B cell (primary cell): ENCODE measurements around the gene KRT77. TPM values are rescaled to one million over a fixed set of nuclear protein-coding genes. Genes with fewer than 3 reads are reported as not detected.

Source experiments
- ATAC-seq: fragments of 200-7000 bp; cut with Tn5 transposase; one replicate; pipeline ENCODE4 v1.10.0; 2021; ENCODE audit warnings: low read depth, mild to moderate bottlenecking, moderate number of reproducible peaks, moderate library complexity
- CTCF ChIA-PET: fragments of 350-600 bp; sonication (Branson Sonifier 250); formaldehyde crosslinking; loops from one replicate; lab custom pipeline; 2021; ENCODE audit warnings: antibody characterized with exemption, inconsistent platforms; lab: Charles Lee
- POLR2A ChIA-PET: fragments of 350-600 bp; sonication (Branson Sonifier 250); formaldehyde crosslinking; loops from one replicate; lab custom pipeline; 2021; ENCODE audit warnings: antibody characterized with exemption; lab: Charles Lee
- DNase-seq: peaks from one replicate; pipeline ENCODE4 v3.0.0; 2013
- H2AFZ ChIP-seq: 2 replicates; pipeline ENCODE4 v1.6.1; 2012; ENCODE audit warnings: mild to moderate bottlenecking, low read depth, low read length; ENCODE audit not compliant: insufficient read depth, poor library complexity, severe bottlenecking
- H3K27ac ChIP-seq, 2 donors: 1 replicate in 1 of 2; 2 replicates in 1 of 2; pipeline ENCODE4 v1.5.1; 2012 to 2013; ENCODE audit warnings: low read length in 2 of 2, mild to moderate bottlenecking in 2 of 2, moderate library complexity in 1 of 2
- H3K27me3 ChIP-seq, 4 experiments: fragments of 200-600 bp in 1 of 4; sonication (generic) in 1 of 4; replicated peaks in 1 of 4; 1 replicate in 2 of 4; 2 replicates in 2 of 4; pipeline versions ENCODE4 v1.6.1 to v1.7.0; 2013 to 2016; ENCODE audit warnings: low read length in 3 of 4, mild to moderate bottlenecking in 2 of 4, mixed read lengths in 1 of 4, moderate library complexity in 1 of 4; ENCODE audit not compliant: insufficient read depth in 4 of 4, control insufficient read depth in 3 of 4; ENCODE audit errors: control extremely low read depth in 1 of 4
- H3K36me3 ChIP-seq, 2 experiments: replicated peaks in 1 of 2; 1 replicate in 1 of 2; 2 replicates in 1 of 2; pipeline versions ENCODE4 v1.6.1 to v1.7.1; 2013; ENCODE audit warnings: low read length in 1 of 2; ENCODE audit not compliant: insufficient read depth in 2 of 2, control insufficient read depth in 1 of 2; ENCODE audit errors: control extremely low read depth in 1 of 2, extremely low read depth in 1 of 2
- H3K4me1 ChIP-seq, 2 donors: fragments of 200-600 bp in 1 of 2; sonication (generic) in 1 of 2; 1 replicate in 1 of 2; 2 replicates in 1 of 2; pipeline versions ENCODE4 v1.5.1 to v1.6.1; 2013 to 2017; ENCODE audit warnings: low read length in 2 of 2; ENCODE audit not compliant: control insufficient read depth in 2 of 2, insufficient read depth in 2 of 2
- H3K4me2 ChIP-seq: replicated peaks from 2 replicates; pipeline ENCODE3; 2012; ENCODE audit warnings: mild to moderate bottlenecking, low read depth, low read length; ENCODE audit not compliant: poor library complexity, severe bottlenecking
- H3K4me3 ChIP-seq, 5 experiments: fragments of 200-600 bp in 1 of 5; sonication (generic) in 1 of 5; 1 replicate in 3 of 5; 2 replicates in 2 of 5; pipeline versions ENCODE4 v1.5.1 to v1.7.0; 2011 to 2016; ENCODE audit warnings: low read length in 4 of 5, mild to moderate bottlenecking in 4 of 5, low read depth in 2 of 5, control low read depth in 1 of 5, moderate library complexity in 1 of 5; ENCODE audit not compliant: insufficient read depth in 1 of 5; ENCODE audit errors: control extremely low read depth in 1 of 5, extremely low read depth in 1 of 5
- H3K79me2 ChIP-seq: fragments of 200-600 bp; sonication (generic); one replicate; pipeline ENCODE4 v1.6.0; 2016; ENCODE audit warnings: low read length; ENCODE audit not compliant: control insufficient read depth, insufficient read depth
- H3K9ac ChIP-seq: fragments of 200-600 bp; sonication (generic); 2 replicates; pipeline ENCODE4 v1.6.1; 2017; ENCODE audit warnings: mild to moderate bottlenecking, low read length, moderate library complexity
- H3K9me3 ChIP-seq, 3 donors: one replicate each; pipeline versions ENCODE4 v1.6.1 to v1.7.1; 2013; ENCODE audit warnings: low read length in 2 of 3; ENCODE audit not compliant: control insufficient read depth in 2 of 3, insufficient read depth in 1 of 3; ENCODE audit errors: control extremely low read depth in 1 of 3
- H4K20me1 ChIP-seq: 2 replicates; pipeline ENCODE4 v1.6.0; 2012; ENCODE audit warnings: mild to moderate bottlenecking, low read length; ENCODE audit not compliant: insufficient read depth, control insufficient read depth, poor library complexity, severe bottlenecking
- H3K27ac Mint-ChIP-seq: one replicate; pipeline ENCODE4 v1.8.0; 2021; ENCODE audit warnings: mixed read lengths
- H3K27me3 Mint-ChIP-seq: one replicate; pipeline ENCODE4 v1.8.0; 2021; ENCODE audit warnings: mixed read lengths
- H3K4me1 Mint-ChIP-seq: one replicate; pipeline ENCODE4 v1.8.0; 2021; ENCODE audit warnings: mixed read lengths
- H3K4me3 Mint-ChIP-seq: one replicate; pipeline ENCODE4 v1.8.0; 2021; ENCODE audit warnings: mixed read lengths
- H3K9me3 Mint-ChIP-seq: one replicate; pipeline ENCODE4 v1.8.0; 2022; ENCODE audit warnings: mixed read lengths; ENCODE audit not compliant: insufficient read depth
- EZH2 ChIP-seq: IDR thresholded peaks from 2 replicates; pipeline ENCODE4 v1.6.1; 2012; ENCODE audit warnings: borderline replicate concordance, low read depth, mild to moderate bottlenecking, moderate library complexity, low read length; ENCODE audit not compliant: insufficient read depth, poor library complexity, severe bottlenecking
- WGBS: methylation state at CpG from one replicate; pipeline ENCODE4 v1.1.5; 2013; ENCODE audit warnings: missing lambda C conversion rate; ENCODE audit not compliant: insufficient coverage; 5-methylcytosine and 5-hydroxymethylcytosine counted together
- intact Hi-C: fragments of 100-400 bp; cut with micrococcal nuclease; formaldehyde crosslinking; loops from one replicate; pipeline ENCODE4 v1.10.0; 2022
- polyA plus RNA-seq: library from polyadenylated mRNA; depleted of rRNA; stranded (reverse); fragments of >200 nt; gene quantifications from 2 replicates; pipeline ENCODE4 v1.2.3, GENCODE V29; 2012
- total RNA-seq, 2 donors: library from RNA; stranded (reverse); fragments of 120-200 nt in 1 of 2; gene quantifications; 1 replicate in 1 of 2; 2 replicates in 1 of 2; pipeline versions ENCODE4 v1.2.3 to v1.2.4, GENCODE V29; 2013 to 2022
- TF ChIP-seq, protein P1 (sequence below): fragments of 200-600 bp; IDR thresholded peaks from one replicate; pipeline ENCODE4 v1.8.0; 2022; ENCODE audit warnings: antibody characterized with exemption, mild to moderate bottlenecking

KRT77 gene
- total and polyA plus RNA-seq, 2 donors (not counting 1 experiment from before 2014, with no cell fraction given): not detected

GRCh38 chr12:52682381-52682660 is 21.0 kb downstream of the KRT77 start:
- WGBS: no CpG with 5 or more reads among the region's 2 CpGs
- Mint-ChIP-seq H3K9me3 (no peaks in the 10 kb centered on the region), H3K27ac (no peak overlapping the region), H3K4me1 (no peaks in the 10 kb centered on the region), H3K4me3 (no peak overlapping the region), H3K27me3 (peaks cover 43% of the 10 kb centered on the region)
- intact Hi-C loops: no loop called here
- no peak overlapping the region for H3K9ac ChIP-seq
- H3K9me3 ChIP-seq: no peaks in the 10 kb centered on the region
- ChIA-PET POLR2A (no interaction called here), CTCF (no interaction called here)
- H3K27me3 ChIP-seq: peaks cover 0 to 2% (median 0%) of the 10 kb centered on the region in 4 experiments
- no peaks in the 10 kb centered on the region for H3K4me1 ChIP-seq
- TF ChIP-seq, protein P1, sequence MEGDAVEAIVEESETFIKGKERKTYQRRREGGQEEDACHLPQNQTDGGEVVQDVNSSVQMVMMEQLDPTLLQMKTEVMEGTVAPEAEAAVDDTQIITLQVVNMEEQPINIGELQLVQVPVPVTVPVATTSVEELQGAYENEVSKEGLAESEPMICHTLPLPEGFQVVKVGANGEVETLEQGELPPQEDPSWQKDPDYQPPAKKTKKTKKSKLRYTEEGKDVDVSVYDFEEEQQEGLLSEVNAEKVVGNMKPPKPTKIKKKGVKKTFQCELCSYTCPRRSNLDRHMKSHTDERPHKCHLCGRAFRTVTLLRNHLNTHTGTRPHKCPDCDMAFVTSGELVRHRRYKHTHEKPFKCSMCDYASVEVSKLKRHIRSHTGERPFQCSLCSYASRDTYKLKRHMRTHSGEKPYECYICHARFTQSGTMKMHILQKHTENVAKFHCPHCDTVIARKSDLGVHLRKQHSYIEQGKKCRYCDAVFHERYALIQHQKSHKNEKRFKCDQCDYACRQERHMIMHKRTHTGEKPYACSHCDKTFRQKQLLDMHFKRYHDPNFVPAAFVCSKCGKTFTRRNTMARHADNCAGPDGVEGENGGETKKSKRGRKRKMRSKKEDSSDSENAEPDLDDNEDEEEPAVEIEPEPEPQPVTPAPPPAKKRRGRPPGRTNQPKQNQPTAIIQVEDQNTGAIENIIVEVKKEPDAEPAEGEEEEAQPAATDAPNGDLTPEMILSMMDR: no peak
- no peak for TF ChIP-seq EZH2
- H3K4me2 ChIP-seq: no peak overlapping the region
- H4K20me1 ChIP-seq: no peaks in the 10 kb centered on the region
- H2AFZ ChIP-seq: no peak overlapping the region
- H3K79me2 ChIP-seq: no peaks in the 10 kb centered on the region
- DNase-seq: no peak
- H3K27ac ChIP-seq: no peak overlapping the region
- no peak for ATAC-seq
- H3K4me3 ChIP-seq: no peak overlapping the region
- H3K36me3 ChIP-seq: no peaks in the 10 kb centered on the region

- intact Hi-C loops: no loop called here
Observed at GRCh38 chr12:52681526-52682380, 21.6 kb downstream of the KRT77 start.

More at GRCh38 chr12:52681526-52682380, 21.6 kb downstream of the KRT77 start:
- Mint-ChIP-seq H3K27me3 (peaks cover 41% of the 10 kb centered on the region), H3K4me3 (no peak overlapping the region), H3K27ac (no peak overlapping the region), H3K4me1 (no peaks in the 10 kb centered on the region), H3K9me3 (no peaks in the 10 kb centered on the region)
- Histone ChIP-seq H4K20me1 (no peaks in the 10 kb centered on the region), H3K4me2 (no peak overlapping the region), H3K4me3 (no peak overlapping the region), H3K9me3 (no peaks in the 10 kb centered on the region), H3K9ac (no peak overlapping the region), H3K27ac (no peak overlapping the region), H3K79me2 (no peaks in the 10 kb centered on the region), H2AFZ (no peak overlapping the region), H3K4me1 (no peaks in the 10 kb centered on the region), H3K36me3 (no peaks in the 10 kb centered on the region), H3K27me3 (peaks cover 0 to 2% (median 0%) of the 10 kb centered on the region in 4 experiments)
- ChIA-PET CTCF (no interaction called here), POLR2A (no interaction called here)
- DNase-seq: no peak
- no peak for TF ChIP-seq EZH2
- TF ChIP-seq, protein P1: no peak
- ATAC-seq: no peak
- 55% methylated on average over 11 of the region's 12 CpGs for WGBS
